Keratinocyte (primary cell): ENCODE data around the gene LSAMP. TPM values are rescaled to one million over a fixed set of nuclear protein-coding genes. Genes with fewer than 3 reads are reported as not detected.

Experiments
- DNase-seq: peaks from one replicate; pipeline ENCODE4 v3.0.0-alpha.2; 2011; ENCODE audit warnings: low read depth, missing footprints, low spot score
- FAIRE-seq: peaks from 2 replicates; lab custom pipeline; 2011; peaks lifted over from hg19 to GRCh38; lab: Jason Lieb, UNC
- H2AFZ ChIP-seq: 2 replicates; pipeline ENCODE4 v1.6.0; 2012; ENCODE audit warnings: low read length, control low read depth, inconsistent platforms; ENCODE audit not compliant: control insufficient read depth
- H3K27ac ChIP-seq: 2 replicates; pipeline ENCODE4 v1.5.1; 2011; ENCODE audit warnings: low read length; ENCODE audit not compliant: control insufficient read depth, insufficient read depth
- H3K27me3 ChIP-seq: 3 replicates; pipeline ENCODE4 v1.6.0; 2011; ENCODE audit warnings: low read length; ENCODE audit not compliant: control insufficient read depth, insufficient read depth; ENCODE audit errors: extremely low read depth
- H3K36me3 ChIP-seq, 2 experiments: 2 replicates in 1 of 2; 3 replicates in 1 of 2; pipeline ENCODE4 v1.5.1; 2011; ENCODE audit warnings: low read length in 2 of 2, mild to moderate bottlenecking in 1 of 2; ENCODE audit not compliant: control insufficient read depth in 2 of 2, insufficient read depth in 2 of 2; ENCODE audit errors: extremely low read depth in 1 of 2
- H3K4me1 ChIP-seq: 3 replicates; pipeline ENCODE4 v1.5.1; 2011; ENCODE audit warnings: low read length; ENCODE audit not compliant: control insufficient read depth, insufficient read depth; ENCODE audit errors: extremely low read depth
- H3K4me2 ChIP-seq: 3 replicates; pipeline ENCODE4 v1.6.0; 2011; ENCODE audit warnings: low read depth, low read length; ENCODE audit not compliant: control insufficient read depth, insufficient read depth; ENCODE audit errors: extremely low read depth
- H3K4me3 ChIP-seq, 3 experiments: fragments of 200-600 bp in 1 of 3; sonication (generic) in 1 of 3; 2 replicates in 2 of 3; 3 replicates in 1 of 3; pipeline ENCODE4 v1.5.1; 2011 to 2016; ENCODE audit warnings: low read length in 3 of 3, mild to moderate bottlenecking in 3 of 3, control low read depth in 2 of 3, inconsistent platforms in 1 of 3, low read depth in 1 of 3, mixed read lengths in 1 of 3, mixed run types in 1 of 3, moderate library complexity in 1 of 3; ENCODE audit not compliant: control insufficient read depth in 2 of 3, insufficient read depth in 2 of 3; ENCODE audit errors: extremely low read depth in 1 of 3
- H3K79me2 ChIP-seq: 2 replicates; pipeline ENCODE4 v1.6.0; 2012; ENCODE audit warnings: low read length; ENCODE audit not compliant: control insufficient read depth, insufficient read depth
- H3K9ac ChIP-seq: 3 replicates; pipeline ENCODE4 v1.6.0; 2011; ENCODE audit warnings: low read length; ENCODE audit not compliant: control insufficient read depth, insufficient read depth; ENCODE audit errors: extremely low read depth
- H3K9me1 ChIP-seq: 3 replicates; pipeline ENCODE4 v1.6.0; 2011; ENCODE audit warnings: low read length; ENCODE audit not compliant: control insufficient read depth, insufficient read depth; ENCODE audit errors: extremely low read depth
- H3K9me3 ChIP-seq: 2 replicates; pipeline ENCODE4 v1.5.1; 2012; ENCODE audit warnings: low read depth, low read length; ENCODE audit not compliant: control insufficient read depth
- H4K20me1 ChIP-seq: 3 replicates; pipeline ENCODE4 v1.6.0; 2011; ENCODE audit warnings: low read length; ENCODE audit not compliant: control insufficient read depth, insufficient read depth; ENCODE audit errors: extremely low read depth
- EZH2 ChIP-seq: IDR thresholded peaks from one replicate; pipeline ENCODE4 v1.6.1; 2012; ENCODE audit warnings: inconsistent platforms, mild to moderate bottlenecking, low read length, moderate library complexity
- dilution Hi-C: fragments of 300-500 bp; cut with MboI; formaldehyde crosslinking; loops from one replicate; pipeline ENCODE4 v1.7.0; 2020; ENCODE audit warnings: low sequenced_read_pairs; ENCODE audit not compliant: extremely low pct_ligation_motif_present
- polyA plus RNA-seq, 5 experiments: library from polyadenylated mRNA; depleted of rRNA in 3 of 5; stranded (reverse) in 3 of 5; stranded (forward) in 1 of 5; unstranded in 1 of 5; fragments of >200 nt; gene quantifications; 1 replicate in 1 of 5; 2 replicates in 3 of 5; 3 replicates in 1 of 5; pipeline versions ENCODE4 v1.2.1 to v1.2.3, GENCODE V29; 2011 to 2012; ENCODE audit warnings: missing spikeins in 2 of 5, low read depth in 1 of 5, low replicate concordance in 1 of 5
- TF ChIP-seq, protein P1 (sequence below), 3 experiments: IDR thresholded peaks in 1 of 3; conservative IDR thresholded peaks in 1 of 3; optimal IDR thresholded peaks in 1 of 3; 2 replicates in 2 of 3; 3 replicates in 1 of 3; pipeline versions ENCODE3 to v1.5.1; 2011; ENCODE audit warnings: low read length in 3 of 3, mild to moderate bottlenecking in 3 of 3, moderate library complexity in 2 of 3, control low read depth in 1 of 3, inconsistent platforms in 1 of 3; ENCODE audit not compliant: insufficient read depth in 2 of 3; ENCODE audit errors: extremely low read depth in 1 of 3

LSAMP gene
- polyA plus RNA-seq, 1 donor (not counting 4 experiments of a cell fraction or from before 2014, with no cell fraction given) = 0.12 TPM

DNA sequence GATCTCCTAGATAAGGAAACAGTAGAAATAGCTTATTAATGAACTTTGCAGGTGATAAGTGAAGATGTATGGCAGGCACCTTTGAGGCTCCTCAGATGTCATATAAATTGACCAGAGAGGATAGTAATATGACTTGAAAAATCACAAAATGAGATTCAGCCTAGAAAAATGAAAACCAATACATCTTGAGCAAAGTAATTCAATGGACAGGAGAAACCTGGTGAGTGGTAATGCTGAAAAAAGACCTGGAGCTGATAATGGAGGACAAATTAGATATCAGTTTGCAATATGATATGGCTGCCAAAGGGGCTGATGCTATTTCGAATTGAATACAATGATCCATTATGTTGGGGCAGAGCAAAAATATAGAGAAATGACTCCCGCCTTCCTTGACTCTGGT, 103.9 kb downstream of the LSAMP start:
- no peaks in the 10 kb centered on the region for H3K27me3 ChIP-seq
- no peak overlapping the region for H2AFZ ChIP-seq
- DNase-seq = no peak
- H3K9me1 ChIP-seq = no peaks in the 10 kb centered on the region
- FAIRE-seq = no peak
- no peaks in the 10 kb centered on the region for H3K79me2 ChIP-seq
- H3K9me3 ChIP-seq = no peaks in the 10 kb centered on the region
- no peak overlapping the region for H3K27ac ChIP-seq
- no peak overlapping the region for H3K9ac ChIP-seq
- no peaks in the 10 kb centered on the region for H4K20me1 ChIP-seq
- no peaks in the 10 kb centered on the region for H3K36me3 ChIP-seq
- no peak overlapping the region for H3K4me3 ChIP-seq
- no peaks in the 10 kb centered on the region for H3K4me1 ChIP-seq
- TF ChIP-seq, protein P1, sequence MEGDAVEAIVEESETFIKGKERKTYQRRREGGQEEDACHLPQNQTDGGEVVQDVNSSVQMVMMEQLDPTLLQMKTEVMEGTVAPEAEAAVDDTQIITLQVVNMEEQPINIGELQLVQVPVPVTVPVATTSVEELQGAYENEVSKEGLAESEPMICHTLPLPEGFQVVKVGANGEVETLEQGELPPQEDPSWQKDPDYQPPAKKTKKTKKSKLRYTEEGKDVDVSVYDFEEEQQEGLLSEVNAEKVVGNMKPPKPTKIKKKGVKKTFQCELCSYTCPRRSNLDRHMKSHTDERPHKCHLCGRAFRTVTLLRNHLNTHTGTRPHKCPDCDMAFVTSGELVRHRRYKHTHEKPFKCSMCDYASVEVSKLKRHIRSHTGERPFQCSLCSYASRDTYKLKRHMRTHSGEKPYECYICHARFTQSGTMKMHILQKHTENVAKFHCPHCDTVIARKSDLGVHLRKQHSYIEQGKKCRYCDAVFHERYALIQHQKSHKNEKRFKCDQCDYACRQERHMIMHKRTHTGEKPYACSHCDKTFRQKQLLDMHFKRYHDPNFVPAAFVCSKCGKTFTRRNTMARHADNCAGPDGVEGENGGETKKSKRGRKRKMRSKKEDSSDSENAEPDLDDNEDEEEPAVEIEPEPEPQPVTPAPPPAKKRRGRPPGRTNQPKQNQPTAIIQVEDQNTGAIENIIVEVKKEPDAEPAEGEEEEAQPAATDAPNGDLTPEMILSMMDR (optimal IDR thresholded peaks at IDR 0.05 in 1 of 3, IDR thresholded peaks at IDR 0.05 in 1 of 3, conservative IDR thresholded peaks at IDR 0.05 in 1 of 3; ENCODE audit: extremely low read depth in 1 of 3, insufficient read depth in 2 of 3, low read length in 3 of 3) = no peak
- TF ChIP-seq EZH2 = no peak
- no peak overlapping the region for H3K4me2 ChIP-seq
- dilution Hi-C loops = no loop called here

DNA sequence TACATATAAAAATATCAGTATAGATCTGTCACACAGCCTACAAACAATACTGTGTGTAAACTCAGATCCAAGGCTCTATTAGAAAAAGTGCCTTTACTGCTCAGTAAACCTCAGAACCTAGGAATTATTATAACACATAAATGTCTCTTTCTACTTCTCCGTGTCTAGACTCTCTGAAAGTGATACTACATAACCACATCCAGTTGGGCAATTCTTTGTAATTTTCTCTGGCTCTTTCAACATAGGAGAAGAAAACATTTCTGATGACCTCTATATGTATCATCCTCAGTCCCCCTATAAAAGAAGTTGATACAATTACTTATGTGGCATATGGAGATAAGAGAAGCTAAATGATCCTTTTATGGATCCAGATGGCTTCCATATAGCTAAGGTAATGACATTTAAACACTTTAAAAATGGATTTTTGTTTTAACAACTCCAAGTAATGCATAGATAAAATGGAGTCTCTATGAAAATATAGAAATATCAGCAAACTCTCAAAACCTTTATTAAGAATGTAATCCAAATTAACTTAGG, 104.5 kb downstream of the LSAMP start:
- no peaks in the 10 kb centered on the region for H3K9me1 ChIP-seq
- TF ChIP-seq, protein P1 (optimal IDR thresholded peaks at IDR 0.05 in 1 of 3, IDR thresholded peaks at IDR 0.05 in 1 of 3, conservative IDR thresholded peaks at IDR 0.05 in 1 of 3; ENCODE audit: extremely low read depth in 1 of 3, insufficient read depth in 2 of 3, low read length in 3 of 3) = no peak
- no peak for TF ChIP-seq EZH2
- H3K27ac ChIP-seq = no peak overlapping the region
- no peaks in the 10 kb centered on the region for H4K20me1 ChIP-seq
- H3K36me3 ChIP-seq = no peaks in the 10 kb centered on the region
- DNase-seq (no peak), FAIRE-seq (no peak)
- H3K9ac ChIP-seq = no peak overlapping the region
- H3K4me1 ChIP-seq = no peaks in the 10 kb centered on the region
- H3K79me2 ChIP-seq = no peaks in the 10 kb centered on the region
- H3K4me2 ChIP-seq = no peak overlapping the region
- H2AFZ ChIP-seq = no peak overlapping the region
- no peaks in the 10 kb centered on the region for H3K9me3 ChIP-seq
- H3K27me3 ChIP-seq = no peaks in the 10 kb centered on the region
- dilution Hi-C loops = no loop called here
- H3K4me3 ChIP-seq = no peak overlapping the region
